ENCODE data around the gene CASZ1. TPM values are rescaled to one million over a fixed set of nuclear protein-coding genes. Genes with fewer than 3 reads are reported as not detected.

CASZ1 gene
- total RNA-seq, 1 experiment from 2014 or later, result 3.9 TPM

DNA sequence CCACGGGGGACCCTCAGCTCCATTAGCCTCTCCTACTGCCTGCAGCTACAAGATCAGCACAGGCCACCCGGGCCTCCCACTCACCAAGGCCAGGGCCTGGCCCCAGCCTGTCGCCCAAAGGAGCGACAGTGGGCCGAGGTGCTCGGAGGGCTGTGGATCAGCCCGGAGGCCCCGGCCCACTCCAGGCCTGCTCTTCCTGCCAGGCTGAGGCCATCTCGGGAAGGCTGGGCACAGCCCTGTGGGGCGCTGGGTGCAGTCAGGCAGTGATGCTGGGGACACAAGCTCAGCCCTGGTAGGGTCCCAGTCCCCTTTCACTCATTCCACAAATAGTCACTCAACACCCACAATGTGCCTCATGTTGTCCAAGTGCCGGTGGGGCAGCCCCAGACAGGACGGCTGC is 58.8 kb downstream of the CASZ1 start:
- Mint-ChIP-seq H3K27me3 (ENCODE audit: low read depth) (no peaks in the 10 kb centered on the region; the same call in none of the 2 replicates), H3K4me3 (no peak overlapping the region), H3K4me1 (peaks cover 41 to 57% of the 10 kb centered on the region in 2 experiments), H3K9me3 (no peaks in the 10 kb centered on the region), H3K36me3 (ENCODE audit: insufficient read depth in 1 of 3, low read depth in 3 of 3) (no peaks in the 10 kb centered on the region), H3K27ac (0 out of 7 replicates have a peak overlapping the region, but pooled peaks of 1 of the 3 experiments have one; percentile 30)
- Histone ChIP-seq H3K4ac (ENCODE audit: low read depth, low read length) (no peak overlapping the region), H3K9ac (ENCODE audit: extremely low read depth, insufficient read length, low read length) (no peak overlapping the region), H2AFZ (ENCODE audit: low read length) (no peak overlapping the region), H4K5ac (ENCODE audit: insufficient read length, low read depth, low read length) (no peak overlapping the region), H3K23ac (ENCODE audit: insufficient read length, low read depth, low read length) (no peak overlapping the region), H4K20me1 (ENCODE audit: control insufficient read depth, insufficient read depth, insufficient read length) (no peaks in the 10 kb centered on the region), H2BK20ac (ENCODE audit: low read depth, low read length, poor library complexity, severe bottlenecking) (no peak overlapping the region), H2AK5ac (ENCODE audit: insufficient read length, low read length) (no peak overlapping the region), H2BK5ac (ENCODE audit: insufficient read length, low read length) (no peak overlapping the region), H3K79me2 (ENCODE audit: insufficient read depth, low read length) (no peaks in the 10 kb centered on the region), H3K79me1 (ENCODE audit: insufficient read depth, low read depth, low read length, poor library complexity, severe bottlenecking) (no peaks in the 10 kb centered on the region), H3K18ac (ENCODE audit: insufficient read length, low read depth, low read length) (no peak overlapping the region), H3K56ac (ENCODE audit: insufficient read length, low read depth, low read length) (no peak overlapping the region), H2BK120ac (ENCODE audit: low read depth, low read length, poor library complexity, severe bottlenecking) (no peak overlapping the region), H3K14ac (ENCODE audit: insufficient read depth, low read length) (no peak overlapping the region), H3K4me2 (ENCODE audit: insufficient read depth, insufficient read length, low read length) (no peak overlapping the region), H2BK15ac (ENCODE audit: low read depth, low read length) (no peak overlapping the region), H4K91ac (ENCODE audit: insufficient read length, low read depth, low read length) (no peak overlapping the region), H3K23me2 (ENCODE audit: insufficient read length, low read depth, low read length, poor library complexity, severe bottlenecking) (no peaks in the 10 kb centered on the region), H4K8ac (replicated peaks; ENCODE audit: insufficient read length, low read depth, low read length) (no peak overlapping the region), H3K27me3 (ENCODE audit: insufficient read depth, low read length) (no peaks in the 10 kb centered on the region), H3K4me1 (ENCODE audit: insufficient read depth, low read length) (peaks cover 2% of the 10 kb centered on the region; the same call in 1 of the 2 replicates), H3K27ac (ENCODE audit: insufficient read length, low read depth, low read length) (no peak overlapping the region), H2BK12ac (ENCODE audit: insufficient read length, low read depth, low read length) (no peak overlapping the region), H3K9me3 (ENCODE audit: control insufficient read depth, low read depth, low read length) (no peaks in the 10 kb centered on the region), H3T11ph (ENCODE audit: low read length) (no peak overlapping the region)
- TF ChIP-seq CTCF (conservative IDR thresholded peaks at IDR 0.05), result no peak
- WGBS (ENCODE audit: extremely low coverage, insufficient read length, low lambda C conversion rate), result no CpG with 5 or more reads among the region's 12 CpGs
- no peak for DNase-seq

All from H9 (cell line).